DMS79 (cell line): ENCODE data around the gene LPO.

Source experiments
- DNase-seq: peaks from one replicate; lab custom pipeline; 2025; lab: John Stamatoyannopoulos, UW

LPO gene

GRCh38 chr17:58303971-58304749, 65.8 kb downstream of the LPO start:
- DNase-seq, result no peak

- DNase-seq, result no peak
Measured at GRCh38 chr17:58304750-58305486, 66.5 kb downstream of the LPO start.

GRCh38 chr17:58305626-58306025, 67.2 kb downstream of the LPO start:
- DNase-seq, result no peak

- DNase-seq, result no peak
Measured at GRCh38 chr17:58306131-58306951, 68.0 kb downstream of the LPO start.

- DNase-seq, result no peak
Measured at GRCh38 chr17:58307468-58308172, 69.2 kb downstream of the LPO start.

GRCh38 chr17:58308173-58308984, 70.0 kb downstream of the LPO start:
- no peak for DNase-seq

- DNase-seq, result no peak
Measured at GRCh38 chr17:58308985-58309917, 70.9 kb downstream of the LPO start.

- no peak for DNase-seq
Measured at GRCh38 chr17:58309918-58310259, 71.5 kb downstream of the LPO start.

GRCh38 chr17:58310511-58311428, 72.4 kb downstream of the LPO start:
- DNase-seq, result no peak

- DNase-seq, result no peak
Measured at GRCh38 chr17:58311429-58311894, 73.1 kb downstream of the LPO start.

- DNase-seq, result no peak
Measured at GRCh38 chr17:58312021-58312630, 73.7 kb downstream of the LPO start.

GRCh38 chr17:58312829-58313228, 74.4 kb downstream of the LPO start:
- no peak for DNase-seq

- DNase-seq, result no peak
Measured at GRCh38 chr17:58313815-58314705, 75.7 kb downstream of the LPO start.

GRCh38 chr17:58314706-58315015, 76.3 kb downstream of the LPO start:
- DNase-seq, result no peak

- no peak for DNase-seq
Measured at GRCh38 chr17:58315281-58315711, 76.9 kb downstream of the LPO start.

GRCh38 chr17:58315750-58316149, 77.4 kb downstream of the LPO start:
- DNase-seq, result no peak

- no peak for DNase-seq
Measured at GRCh38 chr17:58316260-58316960, 78.0 kb downstream of the LPO start.
